Measurements from ENCODE around the gene TIGD1.
"Not testable (repeated sequence)": the region's sequence is repeated elsewhere in the genome, so short reads cannot be mapped to it uniquely, and the experiment has no call there.

The TIGD1 gene

GRCh38 chr2:232550354-232551249 lies at the start of gene TIGD1, which contains the start of gene EIF4E2:
Gene TIGD1, minus strand, starts transcription at chr2:232550557. Its CDS starts 675 bp downstream, at chr2:232549882.
Gene EIF4E2, plus strand, starts transcription at chr2:232550689. Its CDS starts 36 bp downstream, at chr2:232550725.
- peak; percentile 82 for DNase-seq

- DNase-seq: no peak
Measured at GRCh38 chr2:232598293-232598692, 47.9 kb upstream of the TIGD1 start.

- DNase-seq: no peak
Measured at GRCh38 chr2:232597362-232598079, 47.2 kb upstream of the TIGD1 start.

- DNase-seq: no peak
Measured at GRCh38 chr2:232593982-232594381, 43.6 kb upstream of the TIGD1 start.

GRCh38 chr2:232592772-232593395 lies 42.5 kb upstream of the TIGD1 start:
- no peak for DNase-seq

- DNase-seq: peak; percentile 16
Measured at GRCh38 chr2:232588680-232589585, 38.6 kb upstream of the TIGD1 start.

GRCh38 chr2:232588031-232588430 lies 37.7 kb upstream of the TIGD1 start:
- DNase-seq: no peak

GRCh38 chr2:232587512-232587911 lies 37.2 kb upstream of the TIGD1 start:
- no peak for DNase-seq

GRCh38 chr2:232586943-232587505 lies 36.7 kb upstream of the TIGD1 start:
- DNase-seq: no peak

- no peak for DNase-seq
Measured at GRCh38 chr2:232584238-232584637, 33.9 kb upstream of the TIGD1 start.

- DNase-seq: no peak
Measured at GRCh38 chr2:232581725-232582124, 31.4 kb upstream of the TIGD1 start.

- no peak for DNase-seq
Measured at GRCh38 chr2:232580648-232580981, 30.3 kb upstream of the TIGD1 start.

- DNase-seq: no peak
Measured at GRCh38 chr2:232578626-232579025, 28.3 kb upstream of the TIGD1 start.

- DNase-seq: no peak
Measured at GRCh38 chr2:232577841-232578240, 27.5 kb upstream of the TIGD1 start.

- no peak for DNase-seq
Measured at GRCh38 chr2:232576995-232577394, 26.6 kb upstream of the TIGD1 start.

- no peak for DNase-seq
Measured at GRCh38 chr2:232575404-232575746, 25.0 kb upstream of the TIGD1 start.

GRCh38 chr2:232574674-232575403 lies 24.5 kb upstream of the TIGD1 start:
- DNase-seq: no peak

- DNase-seq: no peak
Measured at GRCh38 chr2:232573771-232574435, 23.5 kb upstream of the TIGD1 start.

- DNase-seq: no peak
Measured at GRCh38 chr2:232573042-232573441, 22.7 kb upstream of the TIGD1 start.

GRCh38 chr2:232571026-232571474 lies 20.7 kb upstream of the TIGD1 start:
- DNase-seq: no peak

GRCh38 chr2:232570481-232570880 lies 20.1 kb upstream of the TIGD1 start:
- not testable (repeated sequence) for DNase-seq
